ENCODE data around the gene BMS1.
"Not testable (repeated sequence)": the region's sequence is repeated elsewhere in the genome, so short reads cannot be mapped to it uniquely, and the experiment has no call there.

Gene BMS1

DNA sequence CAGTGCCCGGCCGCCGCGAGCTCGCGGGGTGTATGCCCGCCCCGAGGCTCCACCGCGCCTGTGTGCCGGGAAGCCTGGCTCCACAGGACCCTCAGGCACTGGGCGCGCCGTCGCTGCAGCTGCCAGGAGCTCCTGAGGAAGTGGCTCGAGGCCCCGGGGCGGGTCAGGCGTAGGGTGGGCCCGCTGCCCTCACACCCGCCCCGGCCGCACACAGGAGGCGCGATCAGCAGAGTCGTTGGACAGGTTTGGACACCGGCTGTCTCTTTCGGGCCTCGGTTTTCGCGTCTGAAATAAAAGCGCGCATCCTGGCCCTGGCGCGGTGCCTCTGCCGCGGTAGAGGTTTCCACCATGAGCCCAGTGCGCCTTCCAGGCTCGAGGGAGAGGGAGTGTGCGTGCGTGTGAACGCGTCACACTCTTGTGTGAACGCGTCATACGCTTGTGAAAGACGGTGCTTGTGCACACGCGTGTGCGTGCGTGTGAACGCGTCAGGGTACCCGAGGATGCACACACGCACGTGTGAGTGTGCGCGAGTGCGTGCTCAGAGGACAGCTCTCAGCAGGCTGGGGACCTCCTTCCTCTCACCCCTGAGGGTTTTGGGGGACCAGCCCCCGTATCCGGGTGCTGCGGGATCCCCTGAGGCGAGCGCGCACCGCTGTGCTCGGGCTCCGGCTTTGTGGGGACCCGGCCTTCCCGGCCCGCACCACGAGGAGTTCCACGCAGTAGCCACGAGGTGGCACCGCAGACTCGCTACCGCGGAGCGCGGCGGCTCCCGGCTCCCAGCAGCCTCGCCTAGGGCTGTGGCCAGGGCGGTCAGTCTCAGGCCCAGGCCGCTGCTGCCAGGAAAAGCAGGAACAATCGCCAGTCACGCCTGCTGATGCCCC, 83.8 kb downstream of the BMS1 start:
- DNase-seq: no peak

- DNase-seq: no peak
Observed at GRCh38 chr10:42867571-42867970, 85.0 kb downstream of the BMS1 start.

GRCh38 chr10:42868530-42868929, 85.9 kb downstream of the BMS1 start:
- no peak for DNase-seq

DNA sequence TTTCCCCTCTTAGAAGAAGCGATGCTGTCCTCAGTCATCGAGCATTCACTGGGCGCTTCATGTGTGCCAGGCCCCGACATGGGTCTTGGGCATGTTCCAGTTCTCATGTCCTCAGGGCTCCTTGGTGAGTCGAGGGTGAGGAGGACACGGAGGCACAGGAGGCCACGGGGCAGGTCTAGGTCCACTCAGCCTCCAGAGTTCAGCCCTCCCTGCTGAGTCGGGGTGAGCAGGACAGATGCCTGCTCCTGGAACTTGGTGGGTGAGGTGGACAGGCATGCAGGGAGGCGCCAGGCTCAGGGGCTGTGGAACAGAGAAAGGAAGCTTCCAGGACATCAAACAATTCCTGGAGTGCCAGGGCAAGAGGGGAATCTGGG, 87.4 kb downstream of the BMS1 start:
- DNase-seq: no peak

- not testable (repeated sequence) for DNase-seq
Observed at GRCh38 chr10:42871138-42871641, 88.6 kb downstream of the BMS1 start.

- no peak for DNase-seq
Observed at GRCh38 chr10:42871823-42872222, 89.2 kb downstream of the BMS1 start.

DNA sequence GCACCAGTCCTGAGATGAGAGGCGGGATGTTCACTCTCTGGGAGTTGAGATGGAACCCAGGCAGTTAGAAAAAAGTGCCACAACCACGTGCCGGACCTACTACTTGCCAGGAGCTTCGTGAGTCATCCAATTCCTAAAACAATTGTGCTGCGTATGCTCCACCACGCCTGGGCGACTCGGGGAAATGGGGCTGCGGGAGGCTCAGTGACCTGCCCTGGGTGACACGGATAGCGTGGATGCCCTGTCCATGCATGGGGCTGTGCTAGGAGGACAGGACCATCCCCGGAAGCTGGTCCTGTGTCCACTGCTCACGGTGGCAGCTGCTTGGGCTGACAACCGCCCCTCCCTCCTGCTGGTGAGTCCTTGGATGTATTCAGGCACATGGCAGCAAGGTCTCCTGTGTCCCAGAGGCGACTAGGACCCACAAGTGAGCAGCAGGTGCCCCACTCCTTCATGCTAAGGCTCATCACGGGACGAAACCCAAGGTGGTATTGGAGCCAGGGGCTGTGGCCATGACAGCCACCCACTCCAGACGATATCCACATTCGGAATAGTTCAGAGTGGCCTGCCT, 90.4 kb downstream of the BMS1 start:
- DNase-seq: no peak

DNA sequence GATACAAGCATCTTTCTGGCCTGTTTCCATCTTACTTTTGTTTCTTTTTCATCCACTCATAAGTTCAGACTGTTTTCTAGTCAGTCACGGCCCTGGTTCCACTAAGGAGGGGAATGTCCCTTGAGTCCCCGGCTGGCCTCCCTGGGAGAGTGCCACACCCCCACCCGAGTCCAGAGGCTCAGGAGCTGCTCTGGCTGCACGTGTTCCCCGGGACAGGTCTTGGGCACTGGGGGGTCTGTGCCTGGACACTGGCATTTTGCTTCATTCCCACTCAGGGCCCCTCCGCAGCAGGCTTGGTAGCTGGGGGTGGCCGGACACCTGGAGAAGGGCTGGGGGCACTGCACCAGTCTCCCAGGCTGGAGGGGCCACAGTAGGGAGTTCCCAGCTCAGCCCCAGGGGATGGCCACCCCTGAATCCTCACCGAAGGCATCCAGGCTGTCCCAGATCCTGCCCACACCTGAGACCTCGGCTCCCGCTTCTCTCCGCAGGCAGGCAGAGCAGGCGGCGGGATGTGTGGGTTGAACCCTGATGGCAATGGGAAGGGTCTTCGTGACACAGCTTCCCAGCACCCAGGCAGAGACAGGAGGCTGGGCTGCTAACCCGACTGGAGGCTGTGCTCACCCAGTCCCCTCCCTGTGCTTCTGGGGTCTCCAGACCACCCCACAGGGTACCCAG, 92.3 kb downstream of the BMS1 start:
- DNase-seq: no peak

GRCh38 chr10:42875388-42875755, 92.8 kb downstream of the BMS1 start:
- DNase-seq: no peak

DNA sequence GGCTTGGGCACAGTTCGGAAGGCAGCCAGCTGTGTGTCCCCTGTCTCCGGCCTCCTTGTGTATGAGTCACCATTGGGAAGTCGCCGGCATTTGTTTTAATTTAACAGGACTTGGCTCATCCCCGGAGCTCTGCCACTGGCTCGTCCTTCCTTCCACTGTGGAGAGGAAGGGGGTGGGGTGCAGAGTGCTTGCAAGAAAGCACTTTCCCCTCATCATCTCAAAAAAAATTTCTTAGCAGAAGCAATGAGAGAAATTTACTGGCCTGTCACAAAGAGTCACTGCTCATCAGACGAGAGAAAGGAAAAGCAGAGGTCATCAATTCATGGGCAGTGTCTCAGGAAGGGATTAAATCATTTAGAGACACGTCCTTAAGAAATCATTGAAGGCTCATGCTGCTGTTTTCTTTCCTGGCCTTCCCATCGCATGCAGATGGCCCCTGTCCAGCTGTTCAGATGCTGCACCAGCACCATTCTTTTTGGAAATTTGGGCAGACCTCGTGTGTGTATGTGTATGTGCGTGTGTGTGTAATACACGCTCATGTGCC, 93.3 kb downstream of the BMS1 start:
- no peak for DNase-seq

GRCh38 chr10:42876476-42876875, 93.9 kb downstream of the BMS1 start:
- no peak for DNase-seq

DNA sequence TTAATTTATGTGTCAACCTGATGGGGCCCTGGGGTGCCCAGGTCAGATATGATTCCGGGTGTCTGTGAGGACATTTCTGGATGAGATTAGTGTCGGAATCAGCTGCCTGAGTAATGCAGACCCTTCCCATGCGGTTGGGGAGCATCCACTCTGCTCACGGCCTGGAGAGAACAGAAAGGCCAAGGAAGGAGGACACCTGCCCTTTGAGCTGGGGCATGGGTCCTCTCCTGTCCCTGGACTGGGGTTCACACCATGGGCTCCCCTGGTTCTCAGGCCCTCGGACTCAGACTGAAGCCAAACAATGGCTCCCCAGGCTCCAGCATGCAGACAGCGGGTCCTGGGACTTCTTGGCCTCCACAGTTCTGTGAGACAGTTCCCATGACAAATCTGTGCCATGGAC, 94.3 kb downstream of the BMS1 start:
- DNase-seq: no peak

DNA sequence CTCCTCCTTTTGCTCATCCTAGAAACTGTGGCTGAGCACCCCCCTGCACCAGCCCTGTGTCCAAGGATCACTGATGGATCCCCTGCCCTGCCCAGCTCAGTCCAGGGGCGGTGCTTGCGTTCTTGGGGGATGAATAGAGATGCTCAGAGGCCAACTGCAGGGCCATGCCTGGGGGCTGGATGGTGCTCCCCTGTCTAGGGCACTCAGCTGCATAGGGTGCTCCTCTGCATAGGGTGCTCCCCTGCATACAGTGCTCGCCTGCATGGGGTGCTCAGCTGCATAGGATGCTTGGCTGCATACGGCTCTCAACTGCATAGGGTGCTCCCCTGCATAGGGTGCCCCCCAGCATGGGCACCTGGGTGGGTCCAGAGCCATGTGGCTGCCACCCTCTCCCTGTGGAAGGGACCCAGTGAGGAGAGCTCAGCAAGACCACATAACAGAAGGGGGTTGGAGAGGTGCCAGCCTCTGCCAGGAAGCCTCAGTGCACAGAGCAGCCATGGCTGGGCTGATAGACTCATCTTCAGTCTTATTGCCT, 95.0 kb downstream of the BMS1 start:
- DNase-seq: no peak

DNA sequence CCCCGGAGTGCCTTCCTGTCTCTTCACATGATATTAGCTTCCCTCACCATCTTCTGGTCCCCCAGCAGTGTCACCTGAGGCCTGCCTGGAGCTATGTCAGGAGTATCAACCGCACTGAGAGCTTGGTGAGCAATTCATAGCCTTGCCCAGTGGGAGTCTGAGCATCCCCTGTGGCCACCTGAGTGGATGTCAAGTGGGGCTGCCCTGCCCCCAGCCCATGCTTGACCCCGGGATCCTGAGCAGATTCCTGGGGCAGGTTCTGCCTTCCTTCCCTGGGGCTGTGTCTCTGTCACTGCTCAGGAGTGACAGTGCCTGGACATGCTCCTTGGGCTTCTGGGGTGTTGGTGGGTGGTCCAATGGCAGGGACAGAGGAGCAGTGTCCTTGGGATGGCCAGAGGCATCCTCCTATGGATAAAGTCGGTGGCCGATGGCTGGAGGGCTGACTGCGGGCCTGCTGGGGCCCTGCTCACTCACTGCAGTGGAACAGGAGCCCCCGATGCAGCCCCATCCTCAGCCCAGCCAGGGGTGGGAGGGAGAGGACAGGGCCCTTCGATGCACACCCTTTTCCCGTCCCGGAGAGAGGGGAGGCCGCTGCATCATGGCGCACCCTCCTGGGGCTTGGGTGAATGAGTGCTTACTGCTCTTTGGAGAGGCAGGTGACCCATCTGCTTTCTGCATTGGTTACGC, 95.7 kb downstream of the BMS1 start:
- DNase-seq: no peak

DNA sequence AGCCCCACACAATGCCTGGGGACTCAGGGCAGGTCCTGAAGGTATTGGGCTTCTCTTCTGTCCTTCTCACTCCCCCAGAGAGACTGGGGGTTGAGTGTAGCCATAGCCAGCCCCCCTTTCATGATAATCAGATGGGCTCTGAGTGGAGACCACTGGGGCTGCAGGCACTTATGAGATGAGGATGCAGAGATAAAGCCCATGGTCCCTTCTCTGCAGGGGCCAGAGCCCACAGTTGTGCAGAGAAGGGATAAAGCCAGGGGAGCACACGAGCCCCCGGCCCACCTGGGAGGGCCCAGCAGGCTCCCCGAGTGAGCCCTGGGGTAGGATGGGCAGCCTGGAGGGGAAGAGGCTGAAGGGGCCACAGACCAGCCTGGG, 96.2 kb downstream of the BMS1 start:
- DNase-seq: no peak

- DNase-seq: no peak
Observed at GRCh38 chr10:42879380-42880254, 97.0 kb downstream of the BMS1 start.

DNA sequence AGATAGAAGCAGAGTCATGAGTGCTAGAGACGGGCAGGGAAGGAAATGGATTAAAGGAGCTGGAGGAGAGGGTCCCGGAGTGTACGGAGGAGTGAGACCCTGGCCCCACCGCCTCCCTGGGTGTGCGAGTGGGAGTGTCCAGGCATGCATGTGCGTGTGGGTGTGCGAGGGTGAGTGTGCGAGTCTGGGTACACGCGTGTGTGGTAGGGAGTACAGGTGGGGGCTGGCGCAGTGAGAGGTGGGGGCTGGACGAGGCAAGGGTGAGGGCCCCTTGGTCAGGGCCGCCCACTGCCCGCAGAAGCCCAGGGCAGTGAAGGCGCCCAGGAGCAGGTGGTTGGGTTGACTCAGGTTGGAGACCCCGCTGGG, 97.6 kb downstream of the BMS1 start:
- no peak for DNase-seq

DNA sequence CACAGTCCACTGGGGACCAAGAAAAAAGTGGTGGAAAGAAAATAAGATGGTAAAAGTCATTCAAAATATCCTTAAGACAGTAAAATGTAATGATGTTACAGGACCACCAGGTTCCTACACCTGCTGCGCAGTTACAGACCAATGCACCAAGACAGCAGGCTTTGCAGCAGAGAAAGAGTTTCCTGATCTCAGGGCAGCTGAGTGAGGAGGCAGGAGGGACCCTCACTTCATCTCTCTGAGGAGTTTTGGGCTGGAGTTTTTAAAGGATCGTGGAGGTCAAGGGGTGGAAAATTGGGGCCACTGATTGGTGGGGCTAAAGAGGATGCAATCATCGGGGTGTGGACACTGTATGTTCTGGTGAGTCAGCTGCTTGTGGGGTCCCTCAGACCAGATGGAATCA, 100.0 kb downstream of the BMS1 start:
- DNase-seq: no peak

All from GOT3 (cell line).